NCI-H2196 (cell line): Measurements from ENCODE around the gene SLC25A26.

Experiments
- DNase-seq: peaks from one replicate; lab custom pipeline; 2025; ENCODE audit not compliant: unreplicated experiment; lab: John Stamatoyannopoulos, UW

The SLC25A26 gene

DNA sequence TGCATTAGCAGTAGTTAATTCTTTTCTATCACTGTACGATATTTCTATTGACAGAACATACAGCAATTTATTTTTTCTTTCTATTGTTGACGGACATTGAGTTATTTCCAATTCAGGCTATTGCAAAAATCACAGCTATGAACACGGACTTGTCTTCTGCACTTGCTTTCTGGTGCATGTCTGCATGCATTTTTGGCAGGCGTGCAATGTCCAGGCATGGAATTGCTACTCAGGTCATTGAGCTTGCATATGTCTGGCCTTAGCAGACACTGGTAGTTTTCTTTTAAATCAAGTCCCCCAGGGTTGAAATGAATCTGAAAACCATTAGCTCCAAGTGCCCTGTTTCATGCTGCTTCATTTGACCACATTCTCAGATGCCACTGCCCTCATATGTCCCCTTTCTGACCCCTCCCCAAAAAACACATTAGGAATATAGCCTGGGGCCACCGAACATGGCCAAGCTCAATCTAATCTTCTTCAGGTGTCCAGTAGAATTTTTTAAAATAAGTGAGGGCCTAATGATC lies 207.2 kb downstream of the SLC25A26 start:
- no peak for DNase-seq
